ENCODE results near the gene CARD16. TPM values are rescaled to one million over a fixed set of nuclear protein-coding genes. Genes with fewer than 3 reads are reported as not detected.
"Not testable (repeated sequence)": the region's sequence is repeated elsewhere in the genome, so short reads cannot be mapped to it uniquely, and the experiment has no call there.

The CARD16 gene
- total and polyA plus RNA-seq, 8 donors = 0.51 to 9.8 (median 3.1) TPM

GRCh38 chr11:105034813-105035620, 10.1 kb downstream of the CARD16 start, which contains the start of gene CASP1:
TSS of gene CASP1 (minus strand) at chr11:105035144. CDS start at chr11:105035113, 31 bp downstream.
- Histone ChIP-seq H3K27me3 (no peaks in the 10 kb centered on the region), H3K27ac (peak within 1 kb of the TSS in 2 of 4 donors; percentile 47 to 54), H3K9me3 (no peaks in the 10 kb centered on the region), H3K4me3 (peak within 1 kb of the TSS in 2 of 4 donors; percentile 21 to 27), H3K36me3 (no peaks in the 10 kb centered on the region), H3K4me1 (no peaks in the 10 kb centered on the region)
- intact Hi-C loops (cut with DNase I) = no loop called here
- ATAC-seq (peak; percentile 46 to 93 (median 82)), FAIRE-seq (no peak), DNase-seq (peak in 1 of 6 donors; percentile 44)
- 51 to 57% methylated on average over 3 of the region's 3 CpGs for WGBS, 2 donors
- TF ChIP-seq CTCF (IDR thresholded peaks at IDR 0.05) = no peak

GRCh38 chr11:105034388-105034787, 10.7 kb downstream of the CARD16 start:
- H3K9me3 ChIP-seq; DNase-seq; H3K4me1 ChIP-seq; H3K27me3 ChIP-seq; intact Hi-C loops (cut with DNase I); H3K36me3 ChIP-seq: not testable (repeated sequence)
- ATAC-seq (peak in 2 of 4 donors; percentile 33 to 38), FAIRE-seq (peak; percentile 5)
- WGBS, 2 donors = 70 to 81% methylated on average over 2 of the region's 2 CpGs
- Histone ChIP-seq H3K27ac (peak overlapping the region in 2 of 4 donors; percentile 47 to 54), H3K4me3 (peak overlapping the region in 2 of 4 donors; percentile 21 to 27)

GRCh38 chr11:105033781-105034180, 11.4 kb downstream of the CARD16 start:
- no peak for FAIRE-seq
- intact Hi-C loops (cut with DNase I) = no loop called here
- H3K4me3 ChIP-seq = peak overlapping the region in 1 of 4 donors; percentile 27
- no peaks in the 10 kb centered on the region for H3K27me3 ChIP-seq
- no peak for DNase-seq
- H3K36me3 ChIP-seq = no peaks in the 10 kb centered on the region
- WGBS, 2 donors = 52 to 56% methylated on average over 1 of the region's 1 CpG
- TF ChIP-seq CTCF (IDR thresholded peaks at IDR 0.05) = no peak
- H3K27ac ChIP-seq = peak overlapping the region in 2 of 4 donors; percentile 27 to 47
- ATAC-seq = peak in 1 of 4 donors; percentile 9
- no peaks in the 10 kb centered on the region for H3K4me1 ChIP-seq
- H3K9me3 ChIP-seq = no peaks in the 10 kb centered on the region

- ATAC-seq (peak in 2 of 4 donors; percentile 28 to 40), FAIRE-seq (no peak), DNase-seq (no peak)
- Histone ChIP-seq H3K27me3 (no peaks in the 10 kb centered on the region), H3K4me3 (peak overlapping the region in 1 of 4 donors; percentile 27), H3K9me3 (no peaks in the 10 kb centered on the region), H3K27ac (peak overlapping the region in 1 of 4 donors; percentile 27), H3K4me1 (no peaks in the 10 kb centered on the region), H3K36me3 (no peaks in the 10 kb centered on the region)
- WGBS, 2 donors = 77 to 89% methylated on average over 3 of the region's 3 CpGs
- TF ChIP-seq CTCF (IDR thresholded peaks at IDR 0.05) = no peak
- intact Hi-C loops (cut with DNase I) = no loop called here
Observed at GRCh38 chr11:105033343-105033742, 11.8 kb downstream of the CARD16 start.

- FAIRE-seq (no peak), DNase-seq (no peak), ATAC-seq (peak in 1 of 4 donors; percentile 16)
- no peak overlapping the region for H3K4me3 ChIP-seq
- intact Hi-C loops (cut with DNase I) = no loop called here
- no peaks in the 10 kb centered on the region for H3K27me3 ChIP-seq
- TF ChIP-seq CTCF (IDR thresholded peaks at IDR 0.05) = no peak
- 85 to 95% methylated on average over 2 of the region's 2 CpGs for WGBS, 2 donors
- no peaks in the 10 kb centered on the region for H3K4me1 ChIP-seq
- no peak overlapping the region for H3K27ac ChIP-seq
- H3K9me3 ChIP-seq = no peaks in the 10 kb centered on the region
- no peaks in the 10 kb centered on the region for H3K36me3 ChIP-seq
Observed at GRCh38 chr11:105032495-105032894, 12.6 kb downstream of the CARD16 start.
